Smooth muscle cell of the brain vasculature (primary cell): ENCODE results near the gene MXRA8.
"Not testable (repeated sequence)": the region's sequence is repeated elsewhere in the genome, so short reads cannot be mapped to it uniquely, and the experiment has no call there.

ENCODE experiments used
- DNase-seq: peaks from one replicate; pipeline ENCODE4 v3.0.0-alpha.2; 2012; ENCODE audit warnings: low read depth, low spot score

The MXRA8 gene, protein sequence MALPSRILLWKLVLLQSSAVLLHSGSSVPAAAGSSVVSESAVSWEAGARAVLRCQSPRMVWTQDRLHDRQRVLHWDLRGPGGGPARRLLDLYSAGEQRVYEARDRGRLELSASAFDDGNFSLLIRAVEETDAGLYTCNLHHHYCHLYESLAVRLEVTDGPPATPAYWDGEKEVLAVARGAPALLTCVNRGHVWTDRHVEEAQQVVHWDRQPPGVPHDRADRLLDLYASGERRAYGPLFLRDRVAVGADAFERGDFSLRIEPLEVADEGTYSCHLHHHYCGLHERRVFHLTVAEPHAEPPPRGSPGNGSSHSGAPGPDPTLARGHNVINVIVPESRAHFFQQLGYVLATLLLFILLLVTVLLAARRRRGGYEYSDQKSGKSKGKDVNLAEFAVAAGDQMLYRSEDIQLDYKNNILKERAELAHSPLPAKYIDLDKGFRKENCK

DNA sequence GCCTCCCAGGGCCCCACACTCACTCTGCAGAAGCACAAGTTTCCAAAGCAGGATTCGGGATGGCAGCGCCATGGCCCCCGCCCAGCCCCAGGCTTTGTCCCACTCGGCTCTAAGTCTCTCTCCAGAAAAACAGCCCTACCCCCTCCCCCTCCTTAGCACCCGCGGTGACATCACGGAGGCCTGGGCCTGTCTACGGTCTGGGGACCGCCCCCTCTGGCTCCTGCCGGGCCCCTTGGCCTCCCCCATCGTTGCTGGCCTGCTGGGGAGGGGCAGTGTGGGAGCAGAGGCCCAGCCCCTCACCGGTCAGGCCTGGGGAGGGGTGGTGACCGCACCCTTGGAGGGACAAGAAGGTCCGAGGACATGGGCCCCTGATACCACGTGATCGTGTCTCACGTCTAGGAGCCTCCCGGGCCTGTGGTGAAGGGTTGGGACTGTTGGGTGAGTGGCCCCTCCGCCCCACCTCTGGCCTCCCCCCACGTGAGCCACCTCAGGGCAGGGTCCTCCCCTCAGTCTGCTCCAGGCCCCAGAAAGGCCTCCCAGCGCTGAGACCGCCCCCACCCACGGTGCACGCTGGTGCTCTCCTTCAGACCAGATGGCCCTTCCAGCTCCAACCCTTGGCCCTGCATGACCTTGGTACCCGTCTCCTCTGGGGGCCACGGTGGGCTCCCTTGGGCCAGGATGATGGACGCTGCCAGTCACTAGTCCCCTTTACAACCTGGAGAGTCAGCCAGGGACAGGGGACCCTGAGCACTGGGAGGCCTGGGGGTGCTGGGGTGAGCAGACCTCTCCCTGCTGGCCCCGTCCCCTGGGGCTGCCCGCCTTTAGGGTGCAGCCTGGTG, at the start of gene MXRA8:
TSS of gene MXRA8 (minus strand) at position 123 of the 839 bp plus-strand sequence. CDS start at position 72, 51 bp downstream.
- peak; percentile 66 for DNase-seq

DNA sequence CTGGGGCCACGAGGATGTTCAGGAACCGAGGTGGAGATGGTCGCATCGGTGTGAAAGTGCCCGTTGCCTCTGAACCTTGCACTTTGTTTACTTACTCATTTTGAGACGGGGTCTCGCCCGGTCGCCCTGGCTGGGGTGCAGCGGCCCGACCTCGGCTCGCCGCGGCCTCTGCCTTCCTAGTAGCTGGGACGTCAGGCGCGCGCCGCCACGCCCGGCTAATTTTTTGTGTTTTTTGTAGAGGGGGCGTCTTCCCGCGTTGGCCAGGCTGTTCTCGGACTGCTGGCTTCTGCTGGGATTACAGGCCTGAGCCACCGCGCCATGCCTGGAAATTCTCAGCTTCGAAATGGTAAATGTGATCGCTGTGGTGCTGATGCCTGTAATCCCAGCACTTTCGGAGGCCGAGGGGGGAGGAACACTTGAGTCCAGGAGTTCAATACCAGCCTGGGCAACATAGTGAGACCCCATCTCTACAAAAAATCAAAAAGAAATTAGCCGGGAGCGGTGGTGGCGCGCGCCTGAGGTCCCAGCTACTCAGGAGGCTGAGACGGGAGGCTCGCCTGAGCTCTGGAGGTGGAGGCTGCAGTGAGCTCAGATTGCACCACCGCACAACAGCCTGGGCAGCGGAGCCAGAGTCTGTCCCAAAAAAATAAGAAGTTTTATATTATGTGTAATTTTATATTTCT, 49.4 kb upstream of the MXRA8 start:
- DNase-seq, result no peak

DNA sequence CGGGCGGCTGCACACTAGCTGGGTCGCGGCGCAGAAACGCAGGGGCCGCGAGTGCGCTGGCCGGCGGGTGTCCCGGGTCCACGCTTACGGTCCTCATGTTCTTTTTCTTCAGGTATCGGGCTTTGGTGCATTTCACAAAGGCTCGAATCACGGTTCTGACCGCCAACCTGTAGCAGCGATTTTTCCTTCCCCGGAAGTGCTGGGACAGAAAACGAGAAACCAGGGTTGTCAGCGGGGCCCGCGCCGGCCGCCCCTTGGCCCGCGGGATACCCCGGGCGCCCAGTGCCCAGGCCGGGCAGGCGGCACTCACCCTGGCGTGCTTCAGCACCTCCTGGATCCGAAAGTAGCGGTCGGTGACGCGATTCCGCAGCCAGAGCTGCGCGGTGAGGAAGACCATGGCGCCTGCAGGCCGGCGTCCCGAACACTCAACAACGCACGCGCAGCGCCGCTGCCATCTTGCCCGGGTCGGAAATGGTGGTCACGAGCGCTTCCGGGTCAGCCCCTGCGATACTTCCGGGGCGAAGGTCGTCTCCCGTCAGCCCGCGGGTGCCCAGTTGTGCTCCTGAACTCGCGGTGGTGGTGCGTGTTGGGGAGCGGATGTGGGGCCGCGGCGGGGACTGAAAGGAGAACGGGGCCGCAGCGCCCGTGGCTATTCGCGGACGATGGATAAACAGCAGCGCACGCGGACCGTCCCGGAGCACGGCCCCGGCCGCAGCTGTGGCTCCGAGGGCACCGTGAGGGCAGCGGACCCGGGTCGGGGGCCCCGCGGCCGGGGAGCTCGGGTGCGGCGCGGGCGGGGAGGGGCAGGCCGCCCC, 48.7 kb upstream of the MXRA8 start, which contains the start of gene MRPL20:
TSS of gene MRPL20 (minus strand) at position 473 of the 815 bp plus-strand sequence. CDS start at position 397, 76 bp downstream.
- peak; percentile 67 for DNase-seq

DNA sequence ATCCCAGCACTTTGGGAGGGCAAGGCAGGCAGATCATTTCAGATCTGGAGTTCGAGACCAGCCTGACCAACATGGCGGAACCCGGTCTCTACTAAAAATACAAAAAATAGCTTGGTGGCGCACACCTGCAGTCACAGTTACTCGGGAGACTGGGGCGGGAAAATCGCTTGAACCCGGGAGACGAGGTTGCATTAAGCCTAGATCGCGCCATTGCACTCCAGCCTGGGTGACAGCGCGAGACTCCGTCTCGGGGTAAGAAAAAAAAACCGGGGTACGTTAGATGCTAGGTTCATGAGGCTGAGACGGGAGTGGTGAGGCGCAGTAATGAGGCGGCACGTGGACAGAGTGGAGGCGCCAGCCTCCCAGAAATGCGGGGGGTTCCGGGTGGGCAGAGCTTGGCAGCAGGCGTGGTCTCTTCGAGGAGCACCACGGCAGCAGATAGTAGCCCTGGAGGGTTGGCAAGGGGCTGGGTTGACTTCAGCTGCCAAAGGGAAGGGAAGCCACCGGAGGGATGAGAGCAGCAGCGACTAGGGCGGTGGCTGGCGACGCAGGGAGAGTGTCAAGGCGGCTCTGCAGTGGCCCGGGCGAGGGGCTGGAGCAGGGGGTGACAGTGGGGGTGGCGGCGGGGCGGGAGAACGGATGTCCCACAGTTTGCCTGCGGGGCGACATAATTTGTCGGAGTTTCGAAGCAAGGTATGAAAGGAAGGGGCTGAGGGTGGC, 47.9 kb upstream of the MXRA8 start:
- no peak for DNase-seq

DNA sequence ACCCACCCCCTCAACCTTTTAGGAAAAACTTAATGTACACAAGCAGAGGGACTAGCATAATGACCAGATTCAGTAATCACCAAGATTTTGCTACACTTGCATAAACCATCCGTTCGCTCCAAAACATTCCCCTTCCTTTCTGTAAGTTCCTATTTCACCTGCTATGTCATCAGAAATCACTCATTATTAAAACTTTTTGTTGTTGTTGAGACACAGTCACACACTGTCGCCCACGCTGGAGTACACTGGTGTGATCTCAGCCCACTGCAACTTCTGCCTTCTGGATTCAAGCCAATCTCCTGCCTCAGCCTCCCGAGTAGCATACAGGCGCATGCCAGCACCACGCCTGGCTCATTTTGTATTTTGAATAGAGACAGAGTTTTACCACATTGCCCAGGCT, 45.3 kb upstream of the MXRA8 start:
- no peak for DNase-seq

DNA sequence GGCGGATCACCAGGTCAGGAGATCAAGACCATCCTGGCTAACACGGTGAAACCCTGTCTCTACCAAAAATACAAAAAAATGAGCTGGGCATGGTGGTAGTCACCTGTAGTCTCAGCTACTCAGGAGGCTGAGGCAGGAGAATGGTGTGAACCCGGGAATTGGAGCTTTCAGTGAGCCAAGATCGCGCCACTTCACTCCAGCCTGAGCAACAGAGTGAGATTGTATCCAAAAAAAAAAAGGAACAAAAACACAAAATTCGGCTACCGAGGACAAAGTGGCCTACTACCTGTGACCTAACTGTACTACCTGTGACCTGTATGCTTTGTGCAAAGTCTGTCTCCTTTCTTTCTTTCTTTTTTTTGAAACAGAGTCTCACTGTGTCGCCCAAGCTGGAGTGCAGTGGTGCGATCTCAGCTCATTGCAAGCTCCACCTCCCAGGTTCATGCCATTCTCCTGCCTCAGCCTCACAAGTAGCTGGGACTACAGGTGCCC, 44.6 kb upstream of the MXRA8 start:
- DNase-seq, result not testable (repeated sequence)

DNA sequence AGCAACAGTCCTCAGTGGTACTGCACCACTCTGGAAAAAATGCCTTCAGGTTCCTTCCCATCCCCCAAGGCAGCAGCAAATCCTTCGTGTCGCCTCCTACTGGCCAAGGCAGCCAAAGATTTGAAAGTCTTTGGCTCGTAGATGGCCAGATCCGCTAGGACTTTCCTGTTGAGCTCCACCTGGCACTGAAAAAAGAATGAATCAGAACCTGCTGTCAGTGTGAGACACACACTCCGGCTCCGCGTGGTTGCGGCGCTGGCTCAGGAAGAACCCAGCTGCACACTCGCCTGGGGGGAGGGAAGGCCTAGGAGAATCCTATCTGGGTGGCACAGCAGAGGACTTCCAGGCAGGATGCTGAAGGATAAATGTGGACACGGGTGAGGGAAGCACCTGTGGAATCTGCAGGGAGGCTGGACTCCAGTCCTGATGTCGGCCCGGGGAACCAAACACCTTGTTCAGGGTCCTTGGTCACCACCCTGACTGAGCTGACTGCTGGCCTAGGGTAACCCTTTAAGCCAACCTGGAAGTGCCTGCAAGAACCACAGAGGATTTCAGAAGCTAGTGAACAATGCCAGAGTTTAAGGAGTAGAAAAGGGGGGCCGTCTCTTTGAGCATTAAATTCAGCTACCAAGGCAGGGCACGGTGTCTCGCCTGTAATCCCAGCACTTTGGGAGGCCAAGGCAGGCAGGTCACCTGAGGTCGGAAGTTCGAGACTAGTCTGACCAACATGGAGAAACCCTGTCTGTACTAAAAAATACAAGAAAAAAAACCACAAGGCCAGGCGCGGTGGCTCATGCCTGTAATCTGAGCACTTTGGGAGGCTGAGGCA, 43.9 kb upstream of the MXRA8 start:
- peak; percentile 17 for DNase-seq

DNA sequence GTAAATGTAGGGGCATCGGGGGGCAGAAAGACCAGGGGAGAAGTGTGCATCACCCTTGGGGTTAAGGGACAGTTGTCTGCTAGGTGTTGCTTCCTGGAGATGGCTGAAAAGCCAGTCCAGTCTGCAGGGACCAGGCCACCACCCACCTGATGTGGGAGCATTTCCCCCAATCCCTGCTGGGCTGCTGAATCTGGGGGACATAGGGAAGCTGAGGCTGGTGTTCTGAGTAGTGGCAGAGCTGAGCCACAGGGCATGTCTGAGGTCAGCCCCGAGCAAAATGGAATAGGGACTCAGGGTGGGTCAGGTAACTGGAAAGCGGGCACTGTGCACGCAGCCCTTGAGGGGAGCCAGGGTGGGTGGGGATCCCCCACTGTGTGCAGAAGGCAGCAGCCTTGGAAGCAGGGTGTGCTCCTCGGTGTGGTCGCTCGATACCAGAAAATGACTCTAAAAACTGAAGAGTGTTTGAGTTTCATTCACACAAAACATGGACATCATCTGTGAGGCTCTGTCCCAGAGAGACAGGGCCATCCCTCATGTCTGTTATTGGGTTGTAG, 43.2 kb upstream of the MXRA8 start:
- DNase-seq, result no peak

DNA sequence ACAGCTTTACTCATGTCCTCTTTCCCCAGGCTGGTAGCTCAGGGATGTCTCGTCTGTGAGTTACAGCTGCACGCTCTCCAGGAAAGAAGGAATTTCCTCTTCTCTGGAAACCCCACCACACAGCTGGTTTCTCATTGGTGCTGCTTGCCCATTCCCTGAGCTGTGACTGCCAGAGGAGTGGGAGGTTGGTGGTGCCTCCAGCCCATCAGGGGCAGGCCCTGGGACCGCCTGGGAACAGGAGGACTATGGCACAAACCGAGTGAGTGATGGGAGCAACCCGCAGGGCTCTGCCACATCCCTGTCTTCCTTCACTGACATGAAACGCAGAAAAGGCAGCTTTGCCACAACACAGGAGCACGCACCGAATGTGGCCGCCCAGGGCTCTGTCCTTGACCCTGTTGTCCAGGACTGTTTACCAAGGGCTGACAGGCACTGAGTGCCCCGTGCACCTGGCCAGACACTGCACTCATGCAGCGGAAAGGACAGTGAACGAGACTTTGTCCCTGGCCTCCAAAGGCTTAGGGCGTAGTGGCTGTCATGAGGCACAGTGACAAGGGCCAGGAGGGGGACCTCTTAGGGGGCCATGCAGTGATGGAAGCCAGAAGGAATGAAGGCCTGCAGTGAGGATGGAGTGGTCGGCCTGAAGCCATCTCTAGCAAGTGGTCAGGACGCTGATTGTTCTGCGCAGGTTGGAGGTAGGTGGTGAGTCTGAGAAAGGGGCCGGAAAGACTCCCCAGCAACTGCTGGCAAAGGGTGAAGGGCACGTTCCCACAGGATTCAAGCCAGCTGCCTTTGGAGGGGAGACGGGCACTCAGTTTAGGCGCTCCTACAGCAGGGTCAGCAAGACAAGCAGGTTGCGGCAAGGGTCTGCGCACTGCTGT, 42.5 kb upstream of the MXRA8 start:
- DNase-seq, result no peak

DNA sequence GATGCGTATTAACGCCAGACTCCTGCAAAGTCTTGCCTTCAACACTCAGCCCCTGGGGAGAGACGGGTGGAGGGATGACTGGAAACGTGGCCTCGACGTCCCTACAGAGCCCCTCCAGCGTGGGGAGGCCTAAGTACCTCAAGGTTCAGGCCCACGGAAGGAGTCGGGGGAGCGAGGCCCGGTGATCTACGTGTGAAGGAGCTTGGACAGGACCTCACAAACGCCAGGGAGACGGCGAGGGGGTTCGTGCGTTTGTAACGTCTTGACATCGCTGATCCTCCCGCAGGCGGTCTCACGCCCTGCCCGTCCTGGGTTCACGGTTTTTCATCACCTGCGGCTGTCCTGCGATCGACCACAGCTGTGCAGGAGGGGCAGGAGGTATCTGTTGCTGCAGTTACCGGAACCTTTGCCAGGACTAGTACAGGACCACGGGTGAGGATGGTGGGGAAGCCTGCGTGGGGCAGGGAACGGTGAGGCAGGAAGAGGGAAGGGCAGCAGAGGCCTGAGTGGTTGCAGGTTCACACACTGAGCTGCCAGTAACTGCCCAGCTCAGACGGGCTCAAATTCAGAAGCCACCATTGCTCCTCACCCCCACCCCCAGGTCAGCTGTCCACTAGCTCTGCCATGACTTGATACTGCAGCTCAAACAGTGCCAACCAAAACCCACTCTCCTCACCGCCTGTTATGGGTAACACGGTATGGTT, 41.7 kb upstream of the MXRA8 start:
- no peak for DNase-seq

DNA sequence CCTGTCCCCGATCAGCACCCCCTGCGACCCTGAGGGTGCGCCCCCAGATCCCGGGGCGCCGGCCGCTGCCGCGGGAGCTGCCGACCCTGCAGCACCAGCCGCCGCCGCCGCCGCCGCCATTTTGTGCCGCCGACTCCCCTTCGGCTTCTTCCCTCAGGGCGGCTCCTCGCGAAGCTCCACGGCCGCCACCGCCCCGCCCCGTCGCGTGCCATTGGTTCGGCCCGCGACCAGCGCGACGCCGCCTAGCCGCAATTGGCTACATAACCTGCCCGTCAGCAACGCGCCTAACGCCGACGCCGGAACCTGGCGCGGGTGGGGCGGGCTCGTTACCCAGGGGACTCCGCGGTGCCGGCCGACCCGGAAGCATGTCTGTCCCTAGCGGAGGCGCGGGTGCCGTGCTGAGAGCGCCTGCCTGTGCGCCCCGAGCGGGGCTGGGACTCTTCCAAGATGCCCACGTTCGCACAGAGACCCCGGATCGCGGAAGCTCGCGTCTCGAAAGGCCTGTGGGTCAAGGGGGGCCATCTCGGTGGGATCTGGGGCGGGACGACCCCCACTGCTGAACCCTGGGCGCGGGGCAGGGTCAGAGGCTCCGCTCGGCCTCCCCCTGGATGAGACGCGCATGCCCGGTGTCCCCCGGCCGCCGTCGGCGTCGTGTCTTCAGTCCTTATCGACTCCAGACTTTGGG, 41.0 kb upstream of the MXRA8 start, which contains the start of gene CCNL2:
TSS of gene CCNL2 (minus strand) at position 149 of the 685 bp plus-strand sequence. CDS start at position 120, 29 bp downstream.
- peak; percentile 96 for DNase-seq

DNA sequence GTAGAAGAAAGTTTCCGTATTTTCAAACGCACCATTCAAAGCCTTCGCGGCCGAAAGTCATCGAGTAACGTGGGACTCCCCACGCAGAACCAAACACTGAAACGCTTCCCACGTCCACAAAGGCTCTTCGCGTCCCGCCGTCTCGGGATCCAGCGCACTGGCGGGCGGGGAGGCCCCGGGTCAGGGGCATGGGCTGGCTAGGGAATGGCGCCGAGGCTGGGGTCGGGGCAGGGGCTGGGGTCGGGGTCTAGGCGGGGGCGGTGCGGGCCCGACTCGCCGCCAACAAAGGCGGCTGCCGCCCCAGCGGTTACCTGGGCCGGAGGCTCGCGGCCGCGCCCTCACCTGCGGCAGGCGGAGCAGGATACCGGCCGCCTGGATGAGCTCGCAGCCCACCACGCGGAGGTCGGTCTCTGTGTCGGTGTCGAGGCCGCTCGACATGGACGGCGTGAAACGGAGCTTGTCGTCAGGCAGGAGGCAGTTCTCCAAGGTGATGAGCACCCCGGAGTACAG, 40.4 kb upstream of the MXRA8 start:
- DNase-seq, result no peak

DNA sequence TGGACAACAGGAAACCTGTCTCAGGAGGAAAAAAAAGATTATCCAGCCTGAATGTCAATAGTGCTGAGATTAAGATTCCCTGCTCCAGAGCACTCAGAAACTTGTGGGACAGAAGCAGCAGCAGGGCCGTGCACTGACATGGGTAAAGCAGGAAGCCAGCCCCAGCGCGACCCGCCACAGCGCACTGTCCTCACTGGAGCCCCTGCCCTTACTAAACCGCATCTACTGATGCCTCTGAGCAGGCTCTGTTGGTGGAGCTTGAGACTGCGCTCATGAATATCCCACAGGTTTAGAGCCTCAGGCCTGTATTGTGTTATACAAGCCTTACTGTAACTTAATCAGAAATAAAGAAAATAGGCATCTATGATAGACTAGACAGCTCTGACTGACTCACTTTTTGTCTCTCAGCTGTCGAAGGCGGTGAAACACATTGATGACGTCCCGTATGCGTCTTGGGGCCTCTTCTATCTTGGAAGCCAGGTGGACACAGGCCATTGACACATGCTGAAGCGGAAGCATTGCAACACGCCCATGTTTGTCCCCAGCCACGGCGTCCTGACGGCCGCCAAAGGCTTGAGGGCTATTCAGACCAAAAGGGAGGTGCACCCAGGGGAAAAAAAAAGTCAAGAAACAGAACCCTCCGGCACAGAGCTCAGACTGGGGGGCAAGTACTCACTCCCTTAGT, 39.6 kb upstream of the MXRA8 start:
- DNase-seq, result no peak

DNA sequence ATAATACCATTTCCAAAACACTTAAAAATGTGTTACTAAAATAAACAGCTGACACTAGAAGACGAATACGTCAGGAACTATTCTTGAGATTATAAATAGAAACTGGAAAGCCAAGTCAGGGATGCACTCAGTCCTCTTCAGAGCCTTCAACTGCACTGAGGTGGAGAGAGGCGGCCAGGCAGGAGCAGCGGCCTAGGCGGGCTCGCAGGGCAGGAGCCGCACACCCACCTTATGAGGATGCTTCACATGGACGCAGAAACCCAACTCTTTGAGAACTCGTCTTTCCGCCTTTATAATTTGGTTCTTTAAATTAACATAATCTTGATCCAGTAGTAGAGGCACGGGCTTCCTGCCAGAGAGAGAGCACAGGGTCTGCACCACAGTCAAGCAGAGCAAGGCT, 36.8 kb upstream of the MXRA8 start:
- no peak for DNase-seq

DNA sequence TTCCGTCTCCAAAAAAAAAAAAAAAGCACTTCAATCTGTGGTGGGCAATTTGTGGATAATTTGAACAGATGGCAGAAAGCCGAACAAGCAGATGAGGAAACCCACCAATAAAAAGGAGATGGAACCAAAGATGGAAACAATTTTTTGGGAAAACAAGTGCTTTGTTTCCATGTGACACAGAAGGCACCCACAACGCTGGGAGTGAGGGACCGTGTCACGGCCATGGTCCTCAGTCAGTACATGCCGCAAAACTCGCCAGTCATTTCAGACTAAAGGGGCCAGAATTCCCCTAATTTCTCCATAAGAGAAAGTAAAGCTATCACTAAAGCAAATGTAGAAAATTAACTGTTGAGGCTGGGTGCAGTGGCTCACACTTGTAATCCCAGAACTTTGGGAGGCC, 35.8 kb upstream of the MXRA8 start:
- DNase-seq, result no peak

DNA sequence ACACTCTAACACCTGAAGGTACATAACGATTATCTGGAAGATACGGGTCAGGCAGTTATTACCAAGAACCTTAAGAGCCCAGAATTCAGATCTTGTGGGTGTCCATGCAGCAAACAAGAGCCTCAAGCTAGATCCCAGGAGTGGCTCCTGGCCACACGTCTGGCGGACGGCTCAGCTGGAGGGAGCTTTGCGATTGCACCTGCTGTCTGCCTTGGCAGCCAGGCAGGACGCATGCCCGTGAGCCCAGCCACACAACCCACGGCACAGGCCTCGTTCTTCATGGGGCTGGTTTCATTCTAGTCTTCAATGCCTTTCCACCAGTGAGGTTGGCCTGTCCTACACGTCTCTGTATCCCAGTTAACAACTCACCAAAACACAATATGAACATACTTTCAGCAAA, 35.1 kb upstream of the MXRA8 start:
- DNase-seq, result no peak
